Activated naive CD8-positive, alpha-beta T cell treated with anti-CD3 and anti-CD28 coated beads for 36 hours (primary cell): ENCODE data around the gene NOVA2. TPM values are rescaled to one million over a fixed set of nuclear protein-coding genes. Genes with fewer than 3 reads are reported as not detected.

Source experiments
- DNase-seq: peaks from one replicate; pipeline ENCODE4 v3.0.0; 2021
- H3K27ac Mint-ChIP-seq: one replicate; pipeline ENCODE4 v1.8.0; 2022; ENCODE audit warnings: mild to moderate bottlenecking, moderate library complexity, mixed read lengths
- H3K27me3 Mint-ChIP-seq: one replicate; pipeline ENCODE4 v1.8.0; 2022; ENCODE audit warnings: mild to moderate bottlenecking, mixed read lengths
- H3K36me3 Mint-ChIP-seq: one replicate; pipeline ENCODE4 v1.8.0; 2021; ENCODE audit warnings: mild to moderate bottlenecking, mixed read lengths
- H3K4me1 Mint-ChIP-seq: one replicate; pipeline ENCODE4 v1.8.0; 2021; ENCODE audit warnings: mixed read lengths
- H3K4me3 Mint-ChIP-seq: one replicate; pipeline ENCODE4 v1.8.0; 2022; ENCODE audit warnings: mild to moderate bottlenecking, moderate library complexity, mixed read lengths
- H3K9me3 Mint-ChIP-seq: one replicate; pipeline ENCODE4 v1.8.0; 2022; ENCODE audit warnings: mixed read lengths
- total RNA-seq, 2 experiments: library from RNA; stranded (reverse); gene quantifications; one replicate each; pipeline ENCODE4 v1.2.3, GENCODE V29; 2021

Gene NOVA2
- total RNA-seq, 2 experiments from 2014 or later: not detected

DNA sequence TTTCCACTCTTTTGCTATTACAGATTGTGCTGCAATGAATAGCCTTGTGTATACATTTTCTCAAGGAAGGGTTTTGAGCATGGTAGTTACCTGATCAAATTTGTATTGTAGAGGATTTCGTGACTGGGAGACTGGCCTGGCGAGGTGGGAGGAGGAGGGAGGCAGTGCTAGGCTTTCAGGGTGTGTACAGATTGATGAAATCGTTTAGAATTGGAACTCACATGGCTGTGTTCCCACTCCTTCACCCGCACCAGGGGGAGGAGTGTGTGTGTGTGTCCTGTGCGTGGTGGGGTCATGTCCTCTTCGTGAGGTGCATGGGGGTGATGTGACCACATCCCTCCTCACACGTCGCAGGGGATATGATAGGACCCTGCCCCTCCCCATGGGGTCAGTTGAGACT lies 40.9 kb upstream of the NOVA2 start:
- Mint-ChIP-seq H3K4me3 (peak overlapping the region; percentile 32), H3K36me3 (peaks cover 9% of the 10 kb centered on the region)

GRCh38 chr19:46009530-46010510 lies 36.2 kb upstream of the NOVA2 start:
- Mint-ChIP-seq H3K36me3 (peaks cover 16% of the 10 kb centered on the region), H3K27ac (no peak overlapping the region), H3K27me3 (peaks cover 10% of the 10 kb centered on the region), H3K4me3 (no peak overlapping the region), H3K4me1 (peaks cover 4% of the 10 kb centered on the region), H3K9me3 (no peaks in the 10 kb centered on the region)
- peak; percentile 56 for DNase-seq

More for the DNA sequence above, 40.9 kb upstream of the NOVA2 start:
- H3K4me1 Mint-ChIP-seq: peaks cover 16% of the 10 kb centered on the region
- H3K27me3 Mint-ChIP-seq: peaks cover 21% of the 10 kb centered on the region
- H3K27ac Mint-ChIP-seq: no peak overlapping the region
- no peaks in the 10 kb centered on the region for H3K9me3 Mint-ChIP-seq
- DNase-seq: no peak

- Mint-ChIP-seq H3K9me3 (no peaks in the 10 kb centered on the region), H3K27me3 (no peaks in the 10 kb centered on the region), H3K4me1 (no peaks in the 10 kb centered on the region), H3K36me3 (peaks cover 13% of the 10 kb centered on the region), H3K4me3 (no peak overlapping the region), H3K27ac (no peak overlapping the region)
- DNase-seq: no peak
Observed at GRCh38 chr19:46006411-46006810, 32.7 kb upstream of the NOVA2 start.

DNA sequence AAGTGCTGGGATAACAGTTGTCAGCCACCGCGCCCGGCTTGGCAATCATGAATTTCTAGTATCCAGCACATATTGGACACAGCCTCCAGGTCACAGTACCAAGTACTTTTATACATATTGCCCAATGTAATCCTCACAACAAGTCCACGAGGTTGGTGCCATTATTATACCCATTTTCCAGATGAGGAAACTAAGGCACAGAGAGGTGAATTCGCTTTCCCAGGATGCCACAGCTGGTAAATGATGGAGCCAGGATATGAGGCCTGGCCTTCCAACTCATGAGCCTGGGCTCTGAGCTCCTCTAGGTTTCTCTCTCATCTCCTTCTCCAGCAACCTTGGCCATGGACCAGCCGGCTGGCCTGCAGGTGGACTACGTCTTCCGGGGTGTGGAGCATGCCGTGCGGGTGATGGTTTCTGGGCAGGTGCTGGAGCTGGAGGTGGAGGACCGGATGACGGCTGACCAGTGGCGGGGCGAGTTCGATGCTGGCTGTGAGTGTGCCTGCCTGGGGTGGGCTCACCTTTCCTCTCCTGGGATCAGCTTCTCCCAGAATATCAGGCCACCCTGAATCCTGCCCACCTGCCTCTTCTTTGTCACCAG lies 29.1 kb upstream of the NOVA2 start:
- Mint-ChIP-seq H3K4me3 (no peak overlapping the region), H3K27ac (no peak overlapping the region), H3K9me3 (no peaks in the 10 kb centered on the region), H3K27me3 (peaks cover 3% of the 10 kb centered on the region), H3K4me1 (peaks cover 22% of the 10 kb centered on the region), H3K36me3 (peaks cover 10% of the 10 kb centered on the region)
- DNase-seq: no peak

GRCh38 chr19:46000491-46001246 lies 27.0 kb upstream of the NOVA2 start:
- H3K9me3 Mint-ChIP-seq: no peaks in the 10 kb centered on the region
- peak; percentile 54 for DNase-seq
- peak overlapping the region; percentile 71 for H3K4me3 Mint-ChIP-seq
- H3K27ac Mint-ChIP-seq: no peak overlapping the region
- H3K36me3 Mint-ChIP-seq: peaks cover 15% of the 10 kb centered on the region
- peaks cover 3% of the 10 kb centered on the region for H3K27me3 Mint-ChIP-seq
- H3K4me1 Mint-ChIP-seq: peaks cover 35% of the 10 kb centered on the region

DNA sequence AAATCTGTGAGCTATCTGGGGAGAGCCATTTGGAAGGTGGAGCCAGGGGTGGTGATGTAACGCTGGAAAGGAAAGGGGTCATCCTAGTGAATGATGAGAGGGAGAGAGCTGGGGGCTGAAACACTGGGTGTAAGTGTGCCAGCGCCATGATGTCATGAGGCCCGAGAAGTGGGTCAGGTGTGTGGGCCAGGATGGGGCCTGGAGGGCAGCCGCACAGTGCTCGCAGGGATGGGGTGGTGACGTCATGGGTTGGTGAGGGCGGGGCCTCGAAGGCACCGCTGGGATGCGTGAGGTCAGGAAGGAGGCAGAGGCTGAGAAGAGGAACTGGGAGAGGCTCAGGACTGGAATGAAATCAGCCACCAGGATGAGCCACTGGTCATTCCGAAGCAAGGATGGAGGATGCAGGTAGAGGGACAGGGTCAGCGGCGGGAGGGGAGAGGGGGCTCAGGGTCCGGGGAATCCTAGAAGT lies 26.0 kb upstream of the NOVA2 start:
- H3K9me3 Mint-ChIP-seq: no peaks in the 10 kb centered on the region
- no peak for DNase-seq
- H3K4me3 Mint-ChIP-seq: peak overlapping the region; percentile 27

DNA sequence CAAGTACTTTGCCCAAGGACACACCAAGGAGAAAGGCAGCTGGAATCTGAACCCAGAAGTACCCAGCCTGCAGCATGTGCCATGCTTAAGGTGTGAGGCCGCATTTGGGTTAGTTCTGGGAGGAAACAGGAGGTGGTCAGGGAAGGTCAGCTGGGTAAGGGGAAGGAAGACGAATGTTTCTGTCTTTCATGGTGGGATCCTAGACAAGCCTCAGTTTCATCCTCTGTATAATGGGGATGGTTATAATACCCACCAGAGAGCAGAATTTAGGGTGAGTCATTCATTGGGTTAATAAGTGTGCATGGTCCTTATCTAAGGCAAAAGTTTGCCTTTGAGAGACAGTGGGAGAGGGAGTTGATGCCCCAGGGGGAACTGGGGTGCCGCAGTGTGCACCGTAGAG lies 25.2 kb upstream of the NOVA2 start:
- DNase-seq: no peak
- no peak overlapping the region for H3K27ac Mint-ChIP-seq
- peaks cover 3% of the 10 kb centered on the region for H3K27me3 Mint-ChIP-seq
- no peaks in the 10 kb centered on the region for H3K9me3 Mint-ChIP-seq
- no peak overlapping the region for H3K4me3 Mint-ChIP-seq
- H3K36me3 Mint-ChIP-seq: peaks cover 11% of the 10 kb centered on the region
- peaks cover 35% of the 10 kb centered on the region for H3K4me1 Mint-ChIP-seq

More for the DNA sequence above, 26.0 kb upstream of the NOVA2 start:
- peaks cover 3% of the 10 kb centered on the region for H3K27me3 Mint-ChIP-seq
- H3K36me3 Mint-ChIP-seq: peaks cover 11% of the 10 kb centered on the region
- no peak overlapping the region for H3K27ac Mint-ChIP-seq
- peaks cover 35% of the 10 kb centered on the region for H3K4me1 Mint-ChIP-seq

DNA sequence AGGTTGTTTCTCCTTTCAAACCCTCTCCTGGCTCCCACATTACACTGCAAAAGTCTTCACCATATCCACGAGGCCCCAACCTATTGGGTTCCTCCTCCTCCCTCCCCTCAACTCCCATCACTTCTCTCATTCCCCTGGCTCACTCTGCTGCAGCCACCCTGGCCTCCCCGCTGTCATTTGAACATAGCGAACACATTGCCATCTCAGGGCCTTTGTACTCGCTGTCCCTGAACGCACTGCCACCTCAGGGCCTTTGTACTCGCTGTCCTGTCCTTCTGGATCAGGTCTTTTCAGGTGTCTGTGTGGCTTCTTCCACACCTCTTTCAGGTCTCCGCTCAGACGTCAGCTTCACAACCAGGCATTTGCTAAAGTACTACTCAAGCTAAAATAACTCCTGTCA lies 23.3 kb upstream of the NOVA2 start:
- DNase-seq: no peak
- Mint-ChIP-seq H3K36me3 (peaks cover 9% of the 10 kb centered on the region), H3K27ac (no peak overlapping the region), H3K4me3 (no peak overlapping the region), H3K4me1 (peaks cover 35% of the 10 kb centered on the region), H3K27me3 (peaks cover 3% of the 10 kb centered on the region), H3K9me3 (no peaks in the 10 kb centered on the region)

DNA sequence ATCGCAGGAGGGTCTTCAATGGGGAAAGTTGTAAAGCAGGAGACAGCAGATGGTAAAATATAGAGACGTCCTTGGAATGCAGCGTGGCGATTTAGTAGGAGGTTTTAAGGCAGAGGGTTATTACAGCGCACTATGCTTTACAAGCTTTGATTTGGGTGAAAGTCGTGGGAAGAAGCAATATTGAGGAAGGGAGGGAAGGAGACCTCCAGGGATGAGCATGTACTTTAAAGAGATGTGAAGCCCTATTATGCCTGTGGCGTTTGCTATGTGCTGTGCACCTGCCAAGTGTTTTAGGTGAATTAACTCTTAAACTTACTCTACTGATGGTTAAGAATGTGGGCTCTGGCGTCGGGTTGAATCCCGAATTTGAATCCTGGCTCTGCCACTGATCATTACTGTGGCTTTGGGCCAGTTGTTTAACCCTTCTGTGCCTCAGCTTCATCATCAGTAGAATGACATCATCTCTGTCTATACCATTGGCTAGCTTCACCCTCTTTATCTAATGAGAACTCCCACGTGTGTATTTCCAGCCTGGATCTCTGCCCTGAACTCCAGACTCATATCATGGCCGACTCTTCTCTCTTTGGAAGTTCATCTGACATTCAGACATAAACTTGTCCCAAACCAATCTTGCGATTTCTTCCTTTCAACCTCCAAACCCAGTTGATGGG lies 22.2 kb upstream of the NOVA2 start:
- no peak for DNase-seq
- Mint-ChIP-seq H3K9me3 (no peaks in the 10 kb centered on the region), H3K4me3 (no peak overlapping the region), H3K36me3 (peaks cover 9% of the 10 kb centered on the region), H3K27ac (peak overlapping the region; percentile 14), H3K4me1 (peaks cover 33% of the 10 kb centered on the region), H3K27me3 (peaks cover 3% of the 10 kb centered on the region)

GRCh38 chr19:45994998-45995714 lies 21.5 kb upstream of the NOVA2 start, which contains the start of gene CCDC61:
Gene CCDC61 (plus strand): TSS chr19:45995467. CDS start chr19:46003019, 7,552 bp downstream.
- H3K4me1 Mint-ChIP-seq: peaks cover 26% of the 10 kb centered on the region
- peaks cover 9% of the 10 kb centered on the region for H3K27me3 Mint-ChIP-seq
- peak; percentile 93 for DNase-seq
- H3K4me3 Mint-ChIP-seq: no peak within 1 kb of the TSS
- peak within 1 kb of the TSS; percentile 14 for H3K27ac Mint-ChIP-seq
- peaks cover 9% of the 10 kb centered on the region for H3K36me3 Mint-ChIP-seq
- no peaks in the 10 kb centered on the region for H3K9me3 Mint-ChIP-seq

- Mint-ChIP-seq H3K9me3 (no peaks in the 10 kb centered on the region), H3K27ac (no peak overlapping the region), H3K4me1 (peaks cover 21% of the 10 kb centered on the region), H3K27me3 (peaks cover 9% of the 10 kb centered on the region), H3K36me3 (peaks cover 9% of the 10 kb centered on the region), H3K4me3 (no peak overlapping the region)
- no peak for DNase-seq
Observed at GRCh38 chr19:45994456-45994997, 20.9 kb upstream of the NOVA2 start.

DNA sequence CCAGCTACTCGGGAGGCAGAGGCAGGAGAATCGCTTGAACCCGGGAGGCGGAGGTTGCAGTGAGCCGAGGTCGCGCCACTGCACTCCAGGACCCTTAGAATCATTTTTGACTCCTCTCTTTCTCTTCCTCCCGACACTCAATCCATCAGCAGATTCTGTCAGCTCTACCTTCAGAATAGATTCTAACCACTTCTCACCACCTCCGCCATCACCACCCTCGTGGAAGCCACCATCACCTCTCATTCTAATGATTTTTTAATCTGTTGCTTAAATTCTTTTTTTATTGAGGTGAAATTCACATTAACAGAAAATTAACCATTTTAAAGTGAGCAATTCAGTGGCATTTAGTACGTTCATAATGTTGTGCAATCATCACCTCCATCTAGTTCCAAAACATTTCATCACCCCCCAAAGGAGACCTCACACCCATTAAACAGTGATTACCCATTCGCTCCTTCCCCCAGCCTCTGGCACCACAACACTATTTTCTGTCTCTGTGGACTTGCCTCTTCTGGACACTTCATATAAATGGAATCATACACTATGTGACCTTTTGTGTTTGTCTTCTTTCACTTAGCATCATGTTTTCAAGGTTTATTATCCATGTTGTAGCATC lies 16.6 kb upstream of the NOVA2 start:
- no peaks in the 10 kb centered on the region for H3K4me1 Mint-ChIP-seq
- H3K36me3 Mint-ChIP-seq: no peaks in the 10 kb centered on the region
- no peak for DNase-seq
- no peak overlapping the region for H3K4me3 Mint-ChIP-seq
- peaks cover 15% of the 10 kb centered on the region for H3K27me3 Mint-ChIP-seq
- H3K9me3 Mint-ChIP-seq: no peaks in the 10 kb centered on the region
- H3K27ac Mint-ChIP-seq: no peak overlapping the region

- no peak overlapping the region for H3K4me3 Mint-ChIP-seq
- H3K36me3 Mint-ChIP-seq: no peaks in the 10 kb centered on the region
- H3K27ac Mint-ChIP-seq: no peak overlapping the region
- H3K4me1 Mint-ChIP-seq: no peaks in the 10 kb centered on the region
- no peak for DNase-seq
- H3K27me3 Mint-ChIP-seq: peaks cover 37% of the 10 kb centered on the region
- H3K9me3 Mint-ChIP-seq: no peaks in the 10 kb centered on the region
Observed at GRCh38 chr19:45985321-45985720, 11.7 kb upstream of the NOVA2 start.
